Fibroblast of lung (primary cell): ENCODE data around the gene XRCC2.
"Not testable (repeated sequence)": the region's sequence is repeated elsewhere in the genome, so short reads cannot be mapped to it uniquely, and the experiment has no call there.

Experiments used
- CTCF ChIP-seq, 2 donors: IDR thresholded peaks in 1 of 2; conservative IDR thresholded peaks in 1 of 2; 1 replicate in 1 of 2; 2 replicates in 1 of 2; pipeline ENCODE4 v1.5.1; 2011 to 2012; ENCODE audit warnings: low read length in 2 of 2, control low read depth in 1 of 2, inconsistent platforms in 1 of 2, low read depth in 1 of 2, mild to moderate bottlenecking in 1 of 2
- EZH2 ChIP-seq: IDR thresholded peaks from 2 replicates; pipeline ENCODE4 v1.5.1; 2012; ENCODE audit warnings: low read length, control low read depth, mild to moderate bottlenecking; ENCODE audit errors: missing control alignments

GRCh38 chr7:152692196-152692595 lies 16.3 kb upstream of the XRCC2 start:
- not testable (repeated sequence) for TF ChIP-seq EZH2; CTCF (conservative IDR thresholded peaks at IDR 0.05 in 1 of 2, IDR thresholded peaks at IDR 0.05 in 1 of 2; ENCODE audit: low read depth in 1 of 2, low read length in 2 of 2)
